Stimulated activated naive CD8-positive, alpha-beta T cell treated with anti-CD3 and anti-CD28 coated beads, Interleukin-15, Interleukin-2, amounts not matched to agents 100 U/mL and 50 U/mL, for 24 hours (primary cell): ENCODE data around the gene EIF4A2.
"Not testable (repeated sequence)": the region's sequence is repeated elsewhere in the genome, so short reads cannot be mapped to it uniquely, and the experiment has no call there.

Experiments
- ATAC-seq: fragments of 150-1000 bp; cut with Tn5 transposase; one replicate; pipeline ENCODE4 v1.10.0; 2021
- DNase-seq: peaks from one replicate; pipeline ENCODE4 v3.0.0; 2021

Gene EIF4A2

DNA sequence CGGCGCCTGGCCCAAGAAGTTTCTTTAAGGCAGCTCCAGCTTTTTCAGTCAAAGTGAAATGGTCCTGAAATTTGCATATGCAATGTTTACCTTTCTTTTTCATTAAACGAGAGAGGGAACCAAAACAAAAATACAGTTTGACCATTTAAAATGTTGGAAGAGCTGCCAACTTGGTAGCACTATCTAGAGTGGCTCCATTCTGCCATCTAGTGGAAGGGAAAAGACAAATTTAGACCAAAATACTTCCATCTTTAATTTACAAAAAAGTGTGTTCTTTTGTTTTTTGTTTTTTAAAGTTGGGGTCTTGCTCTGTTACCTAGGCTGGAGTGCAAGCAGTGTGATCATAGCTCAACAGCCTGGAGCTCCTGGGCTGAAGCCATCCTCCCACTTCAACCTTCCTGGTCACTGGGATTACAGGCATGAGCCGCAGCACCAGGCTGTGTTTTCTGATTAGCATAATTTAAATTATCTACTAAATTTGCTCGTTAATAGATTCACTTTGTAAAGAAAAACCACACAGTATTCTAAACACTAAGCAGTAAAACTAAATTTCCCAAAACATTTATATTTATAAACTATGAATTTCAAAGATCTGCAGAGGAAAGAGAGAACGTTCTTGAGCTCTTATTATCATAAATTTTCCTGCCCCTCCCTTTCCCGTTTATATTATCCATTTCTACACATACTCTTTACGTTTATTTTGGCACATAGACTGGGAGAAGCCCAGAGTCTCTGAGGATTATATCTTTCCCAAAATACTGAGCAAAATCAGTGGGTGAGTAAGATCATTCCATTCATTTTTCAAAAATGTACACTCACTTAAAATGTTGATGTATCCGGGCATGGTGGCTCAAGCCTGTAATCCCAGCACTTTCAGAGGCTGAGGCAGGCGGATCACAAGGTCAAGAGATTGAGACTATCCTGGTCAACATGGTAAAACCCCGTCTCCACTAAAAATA lies 38.3 kb downstream of the EIF4A2 start:
- ATAC-seq: no peak
- DNase-seq: no peak

DNA sequence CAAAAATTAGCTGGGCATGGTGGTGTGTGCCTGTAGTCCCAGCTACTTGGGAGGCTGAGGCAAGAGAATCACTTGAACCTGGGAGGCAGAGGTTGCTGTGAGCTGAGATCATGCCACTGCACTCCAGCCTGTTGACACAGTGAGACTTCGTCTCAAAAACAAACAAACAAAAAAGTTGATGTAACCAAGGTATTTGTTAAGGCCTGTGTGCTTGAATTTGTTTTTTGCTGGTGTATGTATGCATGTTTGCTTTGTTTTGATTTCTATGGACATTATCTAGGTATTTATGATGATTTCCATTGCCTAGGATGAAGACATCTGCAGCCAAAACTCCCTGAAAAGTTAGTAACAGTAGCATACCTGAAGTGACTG lies 39.0 kb downstream of the EIF4A2 start:
- not testable (repeated sequence) for DNase-seq, ATAC-seq

DNA sequence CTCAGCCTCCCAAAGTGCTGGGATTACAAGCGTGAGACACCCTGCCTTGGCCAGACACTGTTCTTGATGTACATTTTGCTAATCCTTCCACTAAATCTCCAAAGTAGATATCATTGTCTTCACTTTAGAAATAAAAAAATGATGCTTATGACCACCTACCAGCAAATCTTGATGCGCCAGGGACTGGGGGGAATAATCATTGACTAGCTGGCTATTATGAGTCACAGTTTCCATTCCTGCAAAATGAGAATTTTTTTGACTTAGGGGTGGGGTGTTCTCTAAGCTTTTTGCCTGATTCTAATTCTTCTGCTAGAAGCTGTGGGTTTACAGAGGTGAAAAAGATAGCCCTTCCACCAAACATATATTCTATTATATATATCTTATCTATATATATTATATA lies 40.0 kb downstream of the EIF4A2 start:
- DNase-seq: no peak
- no peak for ATAC-seq

DNA sequence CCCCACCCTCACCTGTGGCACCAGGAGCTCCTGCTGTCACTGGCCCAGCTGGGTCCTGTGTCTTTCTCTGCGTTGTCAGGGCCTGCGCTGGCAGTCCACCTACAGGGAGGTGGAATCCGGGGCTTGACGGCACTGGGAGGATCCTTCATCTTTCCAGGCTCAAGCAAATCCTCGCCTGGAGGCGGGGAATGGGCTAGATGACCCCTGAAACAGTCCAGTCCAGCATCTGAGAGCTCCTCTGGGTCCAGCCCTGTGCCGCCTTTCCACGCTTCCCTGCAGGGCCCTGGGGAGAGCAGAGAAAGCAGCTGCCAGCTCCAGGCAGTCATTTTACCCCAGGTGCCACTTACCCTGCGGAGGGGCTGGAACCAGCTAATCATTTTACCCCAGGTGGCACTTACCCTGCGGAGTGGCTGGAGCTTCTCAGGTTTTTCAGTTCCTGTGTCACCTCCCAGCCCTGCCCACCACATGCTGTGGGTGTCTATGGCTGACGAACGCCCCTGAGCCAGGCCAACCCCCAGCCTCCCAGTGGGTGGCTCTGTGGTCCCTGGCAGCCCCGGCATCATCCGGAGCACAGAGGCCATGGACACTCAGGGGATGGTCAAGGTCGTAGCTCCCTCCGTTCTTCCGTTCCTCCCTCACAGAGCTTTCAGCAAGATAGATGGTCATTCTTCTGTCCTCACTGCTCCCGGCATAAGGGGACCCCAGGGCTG lies 41.2 kb downstream of the EIF4A2 start:
- no peak for DNase-seq
- no peak for ATAC-seq

DNA sequence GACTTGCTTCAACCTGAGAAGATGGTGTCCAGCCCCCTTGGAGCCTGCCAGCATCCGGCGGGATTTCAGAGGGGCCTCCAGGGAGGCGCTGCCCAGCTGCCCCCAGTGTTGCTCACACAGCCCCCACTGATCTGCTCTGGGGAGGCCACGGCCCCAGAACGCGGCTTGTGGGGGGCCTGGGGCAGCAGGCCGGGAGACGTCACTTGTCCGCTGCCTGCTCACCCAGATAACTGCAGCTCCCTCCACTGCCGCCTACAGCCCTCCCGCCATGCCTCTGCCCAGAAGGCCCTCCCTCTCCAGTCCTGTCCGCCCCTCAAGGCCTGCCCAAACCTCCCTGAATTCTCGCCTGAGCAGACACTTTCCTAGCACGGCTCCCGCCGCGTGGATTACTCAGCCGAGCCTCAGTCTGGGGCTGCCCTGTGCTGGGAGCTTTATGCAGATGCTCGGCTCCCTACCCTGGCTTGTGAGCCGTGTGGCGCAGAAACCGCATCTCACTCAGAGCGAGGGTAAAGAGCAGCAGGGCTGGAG lies 42.0 kb downstream of the EIF4A2 start:
- ATAC-seq: peak; percentile 83
- DNase-seq: peak; percentile 67

DNA sequence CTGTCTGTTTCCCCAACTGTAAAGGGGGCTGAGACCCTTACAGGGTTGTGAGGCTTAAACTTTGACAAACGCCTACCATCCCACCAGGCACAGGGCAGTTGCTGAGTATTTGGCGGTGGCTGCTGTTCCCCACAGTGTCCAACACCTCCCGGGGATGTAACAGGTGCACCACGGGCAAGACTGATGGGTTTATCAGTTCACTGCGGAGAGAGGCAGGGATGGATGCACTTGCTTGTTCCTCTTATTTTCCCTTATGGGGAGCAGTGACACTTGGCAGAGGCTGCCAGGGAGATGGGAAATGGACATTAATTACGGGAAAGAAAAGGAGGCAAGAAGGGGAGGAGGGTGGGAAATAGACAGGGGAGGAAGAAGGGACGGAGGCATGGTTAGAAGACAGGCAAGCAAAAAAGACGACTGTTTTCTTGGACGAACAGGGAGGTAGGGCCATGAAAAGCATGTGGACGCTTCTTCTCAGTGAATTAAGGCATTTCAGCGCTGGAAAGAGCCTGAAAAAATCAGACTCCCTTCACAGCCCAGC lies 42.6 kb downstream of the EIF4A2 start:
- DNase-seq (no peak), ATAC-seq (peak; percentile 6)

DNA sequence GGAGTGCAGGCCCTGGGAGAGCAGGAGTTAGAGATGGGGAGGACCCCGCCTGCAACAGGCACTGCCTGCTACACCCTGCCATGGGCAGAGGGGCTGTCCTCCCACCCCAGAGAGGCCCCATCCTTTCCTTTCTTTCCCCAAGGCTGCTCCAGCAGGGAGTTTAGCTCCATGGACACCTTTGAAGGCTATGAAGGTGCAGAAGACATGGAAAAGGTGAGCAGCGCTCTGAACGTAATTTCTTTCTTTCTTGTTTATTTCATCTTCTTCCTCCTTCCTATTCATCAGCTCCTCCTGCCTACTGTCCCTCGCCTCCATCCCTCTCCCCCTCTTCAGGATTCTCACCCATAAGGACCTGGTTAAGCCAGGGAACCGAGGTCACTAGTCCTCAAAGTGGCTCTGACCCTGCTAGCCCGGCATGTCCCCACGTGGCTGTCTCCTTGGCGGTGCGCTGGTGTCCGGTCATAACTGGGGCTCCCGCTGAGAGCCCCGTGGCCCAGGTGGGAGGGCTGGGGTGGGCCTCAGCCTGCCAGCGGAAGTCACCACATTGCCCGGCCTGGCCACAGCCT lies 43.1 kb downstream of the EIF4A2 start:
- ATAC-seq (no peak), DNase-seq (peak; percentile 32)

DNA sequence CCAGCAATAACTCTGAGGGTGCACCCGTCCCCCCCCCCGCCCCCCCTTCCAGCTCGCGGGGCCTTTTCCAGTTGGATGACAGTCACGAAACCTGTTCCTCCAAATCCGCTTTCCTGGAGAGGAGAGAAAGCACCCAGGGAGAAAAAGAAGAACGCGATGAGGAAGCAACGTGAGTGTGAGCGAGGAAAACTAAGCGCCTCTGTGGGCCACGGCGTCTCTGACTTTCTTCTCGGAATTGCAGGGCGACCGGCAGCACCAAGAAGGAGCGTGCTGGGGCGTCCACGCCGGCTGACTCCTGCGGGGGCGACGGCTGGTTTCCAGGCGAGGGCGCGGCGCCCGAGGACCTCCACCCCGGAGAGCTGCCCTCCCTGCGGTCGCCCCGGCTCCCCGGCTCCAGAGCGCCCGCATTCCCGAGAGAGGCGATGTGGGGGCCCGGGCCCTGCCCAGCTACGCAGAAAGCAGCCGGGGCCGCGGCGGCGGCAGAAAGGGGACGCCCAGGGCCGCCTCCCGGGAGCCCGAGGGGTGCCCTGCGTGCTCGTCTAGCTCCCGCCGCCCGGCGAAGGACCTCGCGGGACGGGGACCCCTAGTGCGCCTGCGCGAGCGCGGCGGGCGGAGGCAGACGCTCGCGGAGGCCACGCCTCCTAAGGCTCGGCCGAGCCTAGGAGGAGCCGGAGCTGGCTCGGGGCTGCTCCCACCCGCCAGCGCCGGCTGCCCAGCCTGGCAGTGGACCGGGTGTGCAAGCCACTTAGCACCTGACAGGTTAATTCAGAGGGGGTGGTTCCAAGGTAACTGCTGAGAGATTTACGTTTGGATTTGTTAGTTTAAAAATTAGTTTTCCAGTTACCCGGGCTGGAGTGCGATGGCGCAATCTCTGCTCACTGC lies 43.8 kb downstream of the EIF4A2 start:
- ATAC-seq (peak; percentile 77), DNase-seq (peak; percentile 89)

DNA sequence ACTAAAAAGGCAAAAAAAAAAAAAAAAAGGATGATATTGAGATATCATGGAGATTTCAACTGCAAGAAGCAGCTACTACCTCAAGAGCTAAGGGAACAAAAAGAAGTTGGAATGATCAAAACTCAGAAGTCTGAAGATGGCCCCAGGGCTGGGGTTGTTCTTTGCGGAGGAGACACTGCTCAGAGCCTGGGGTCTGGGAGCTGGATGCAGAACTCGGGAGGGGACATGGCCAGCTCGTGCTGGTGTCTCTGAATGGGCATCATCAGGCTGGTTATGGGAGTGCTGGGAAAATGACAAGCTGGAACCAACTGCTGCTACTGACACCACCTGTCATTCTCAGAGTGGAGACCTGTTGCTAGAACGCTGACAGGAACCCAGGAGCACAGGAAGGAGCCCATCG lies 45.0 kb downstream of the EIF4A2 start:
- DNase-seq (no peak), ATAC-seq (no peak)

DNA sequence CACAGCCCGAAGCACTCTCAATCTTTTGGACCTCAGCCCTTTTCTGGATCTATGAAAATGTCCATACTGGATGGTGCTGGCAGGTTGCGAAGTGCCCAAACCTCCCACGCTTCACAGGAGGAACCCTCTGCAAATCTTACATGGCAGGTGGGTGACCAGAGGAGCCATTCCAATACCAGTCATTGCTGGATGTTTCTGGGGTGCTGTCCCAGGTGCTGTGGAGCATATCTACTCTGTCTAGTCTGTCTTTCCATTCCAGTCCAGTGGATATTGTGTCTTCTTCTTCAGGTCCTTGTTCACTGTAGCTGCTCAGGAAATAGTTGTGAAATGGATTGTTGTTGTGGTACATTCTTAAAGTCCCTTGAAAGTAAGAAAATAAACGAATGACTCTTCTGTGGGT lies 48.4 kb downstream of the EIF4A2 start:
- ATAC-seq (no peak), DNase-seq (no peak)

DNA sequence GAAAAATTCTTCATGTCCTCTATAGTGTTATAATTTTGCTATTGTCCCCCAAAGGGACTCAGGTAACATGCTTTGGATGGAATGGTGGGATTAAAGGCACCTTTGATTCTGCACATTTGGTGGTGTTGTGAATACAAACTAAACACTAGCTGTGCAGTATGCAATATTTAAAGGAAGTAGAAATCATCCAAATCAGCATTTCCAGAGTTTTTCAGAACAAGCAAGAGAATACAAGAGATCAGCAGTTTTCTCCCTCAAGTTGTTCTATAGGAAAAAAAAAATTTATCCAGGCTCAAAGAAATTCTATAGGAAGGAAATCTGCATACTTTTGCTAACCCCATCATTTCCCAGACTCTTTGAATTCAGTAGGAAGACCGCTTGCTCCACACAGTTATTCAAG lies 48.9 kb downstream of the EIF4A2 start:
- DNase-seq (no peak), ATAC-seq (no peak)
